ENCODE data around the gene LDOC1. TPM values are rescaled to one million over a fixed set of nuclear protein-coding genes. Genes with fewer than 3 reads are reported as not detected.

LDOC1 gene
- total RNA-seq, result 4.2 and 4.6 TPM in 2 replicates

DNA sequence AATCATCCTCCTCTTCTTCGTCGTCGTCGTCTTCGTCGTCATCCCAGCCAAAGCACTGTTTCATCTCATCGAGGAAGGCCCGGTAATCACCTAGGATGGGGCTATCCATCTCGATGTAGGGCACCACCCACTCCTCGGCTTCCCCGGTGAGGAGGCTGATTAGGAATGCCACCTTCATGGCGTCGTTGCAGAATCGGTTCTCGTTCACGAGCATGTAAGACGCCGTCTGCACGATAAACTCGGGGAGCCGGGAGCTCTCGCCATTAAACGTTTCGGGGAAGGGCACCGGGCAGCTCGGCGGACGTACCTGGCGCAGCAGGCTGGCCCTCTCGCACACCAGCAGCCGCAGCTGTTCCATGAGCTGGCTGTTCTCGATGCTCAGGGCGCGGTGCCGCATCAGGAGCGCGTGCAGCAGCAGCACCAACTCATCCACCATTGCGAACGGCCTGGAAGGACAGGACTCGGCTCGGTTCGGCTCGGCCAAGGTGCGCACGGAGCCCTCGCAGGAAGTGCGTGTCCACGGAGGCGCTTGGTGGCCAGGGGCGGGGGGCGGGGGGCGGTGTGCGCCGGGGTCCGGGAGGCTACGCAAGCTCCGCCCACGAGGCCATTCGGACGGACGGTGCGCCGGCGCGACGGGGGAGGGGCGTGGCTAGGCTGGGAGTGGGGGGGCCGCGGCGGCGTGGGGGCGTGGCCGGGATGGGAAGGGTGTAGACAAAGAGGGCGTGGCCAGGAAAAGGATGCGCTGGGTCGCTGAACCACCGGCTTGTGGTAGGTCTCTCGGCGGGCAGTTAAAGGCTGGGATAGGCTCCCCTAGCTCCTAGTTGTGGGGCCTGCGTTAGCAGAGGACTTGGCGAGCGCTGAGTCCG, at the start of gene LDOC1:
Gene LDOC1 (minus strand): TSS at position 544 of the 866 bp plus-strand sequence. CDS start 108 bp downstream, at position 436.

Other genes with a start within 250 kb of the LDOC1 start
- gene SPANXB1, start 174.5 kb downstream of the LDOC1 start, total RNA-seq, result not detected in 2 replicates
- not detected in 2 replicates for gene SPANXC, start 65.4 kb upstream of the LDOC1 start, total RNA-seq